ENCODE measurements around the gene WASF1. TPM values are rescaled to one million over a fixed set of nuclear protein-coding genes. Genes with fewer than 3 reads are reported as not detected.
"Not testable (repeated sequence)": the region's sequence is repeated elsewhere in the genome, so short reads cannot be mapped to it uniquely, and the experiment has no call there.

WASF1 gene
- total RNA-seq, 1 donor from 2014 or later = 2.3 TPM

DNA sequence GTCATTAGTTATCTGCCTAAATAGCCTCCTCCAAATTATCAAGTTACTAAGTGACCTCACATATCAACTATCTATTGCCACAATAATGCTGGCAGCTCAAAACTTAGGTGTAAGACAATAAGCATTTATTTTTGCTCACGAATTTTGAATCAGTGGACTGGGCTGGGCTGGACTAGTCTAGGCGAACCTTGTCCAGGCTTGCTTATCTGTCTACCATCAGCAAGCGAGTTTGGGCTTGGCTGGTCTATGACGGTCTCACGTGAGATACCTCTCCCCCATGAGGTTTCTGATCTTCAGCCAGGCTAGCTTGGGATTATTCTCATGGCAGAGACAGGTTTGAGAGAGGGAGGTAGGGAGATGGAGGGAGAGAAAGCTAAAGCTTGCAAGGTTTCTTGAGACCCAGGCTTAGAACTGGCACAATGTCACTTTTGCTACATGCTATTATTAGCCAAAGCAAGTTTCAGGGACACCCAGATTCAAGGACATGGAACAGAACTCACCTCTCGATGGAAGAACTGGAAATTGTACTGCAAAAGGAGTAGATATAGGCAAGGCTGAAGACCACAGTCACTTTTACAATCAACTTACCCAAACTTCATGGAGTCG, 80.9 kb downstream of the WASF1 start:
- intact Hi-C loops (cut with micrococcal nuclease) = no loop called here

GRCh38 chr6:110097443-110097842, 82.0 kb downstream of the WASF1 start:
- Mint-ChIP-seq H3K27ac (no peak overlapping the region), H3K36me3 (ENCODE audit: low read depth) (no peaks in the 10 kb centered on the region), H3K4me3 (no peak overlapping the region), H3K9me3 (no peaks in the 10 kb centered on the region), H3K27me3 (ENCODE audit: insufficient read depth) (peaks cover 6% of the 10 kb centered on the region), H3K4me1 (ENCODE audit: low read depth) (no peaks in the 10 kb centered on the region)
- intact Hi-C loops (cut with micrococcal nuclease) = no loop called here
- no peak for DNase-seq (ENCODE audit: low spot score)

More for the DNA sequence above, 80.9 kb downstream of the WASF1 start:
- no peak for DNase-seq (ENCODE audit: low spot score)
- Mint-ChIP-seq H3K36me3 (ENCODE audit: low read depth) (no peaks in the 10 kb centered on the region), H3K27me3 (ENCODE audit: insufficient read depth) (peaks cover 2% of the 10 kb centered on the region), H3K9me3 (no peaks in the 10 kb centered on the region), H3K27ac (no peak overlapping the region), H3K4me3 (no peak overlapping the region), H3K4me1 (ENCODE audit: low read depth) (no peaks in the 10 kb centered on the region)

DNA sequence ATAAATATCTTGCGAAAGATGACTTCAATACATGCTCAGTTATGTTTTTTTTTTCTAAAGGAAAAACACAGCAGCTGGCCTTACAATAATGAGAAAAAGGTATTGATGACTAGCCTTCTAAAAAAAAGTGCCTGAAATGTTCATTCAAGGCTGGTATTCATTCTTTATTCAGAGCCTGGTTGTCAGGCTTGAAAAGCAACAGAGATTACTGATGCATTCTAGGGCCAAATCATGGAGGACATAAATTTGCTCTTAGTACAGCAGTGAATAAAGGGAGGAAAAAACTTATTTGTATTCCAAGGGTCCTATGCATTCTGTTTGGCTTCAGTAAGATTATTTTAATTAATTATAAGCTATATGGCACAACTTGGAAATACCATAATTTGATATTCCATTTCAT, 83.5 kb downstream of the WASF1 start:
- no peak for DNase-seq (ENCODE audit: low spot score)
- Mint-ChIP-seq H3K4me1 (ENCODE audit: low read depth) (no peaks in the 10 kb centered on the region), H3K27me3 (ENCODE audit: insufficient read depth) (peaks cover 6% of the 10 kb centered on the region), H3K9me3 (no peaks in the 10 kb centered on the region), H3K27ac (no peak overlapping the region), H3K4me3 (no peak overlapping the region), H3K36me3 (ENCODE audit: low read depth) (no peaks in the 10 kb centered on the region)
- intact Hi-C loops (cut with micrococcal nuclease) = no loop called here

GRCh38 chr6:110095101-110095500, 84.4 kb downstream of the WASF1 start:
- Mint-ChIP-seq H3K27me3 (ENCODE audit: insufficient read depth) (peaks cover 7% of the 10 kb centered on the region), H3K36me3 (ENCODE audit: low read depth) (no peaks in the 10 kb centered on the region), H3K27ac (no peak overlapping the region), H3K4me3 (no peak overlapping the region), H3K9me3 (no peaks in the 10 kb centered on the region), H3K4me1 (ENCODE audit: low read depth) (no peaks in the 10 kb centered on the region)
- no peak for DNase-seq (ENCODE audit: low spot score)
- intact Hi-C loops (cut with micrococcal nuclease) = no loop called here

DNA sequence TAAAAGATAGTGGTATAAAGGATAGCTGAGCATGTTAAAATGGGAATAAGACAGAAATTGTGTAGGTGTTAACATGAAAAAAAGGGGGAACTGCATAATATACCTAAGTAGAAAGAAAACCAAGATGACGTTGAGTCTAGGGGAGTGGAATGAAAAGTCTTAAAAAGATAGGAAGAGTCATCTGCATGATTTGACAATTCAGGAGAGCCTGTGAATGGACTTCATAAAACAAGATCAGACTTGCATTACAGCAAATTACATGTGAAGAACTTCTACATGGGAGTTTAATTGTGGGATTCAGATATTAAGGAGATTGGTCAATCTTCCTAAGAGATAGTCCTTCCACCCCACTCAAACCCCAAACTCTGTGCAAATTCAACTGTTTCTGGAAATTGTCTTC, 85.5 kb downstream of the WASF1 start:
- intact Hi-C loops (cut with micrococcal nuclease) = no loop called here
- H3K27me3 Mint-ChIP-seq (ENCODE audit: insufficient read depth) = peaks cover 7% of the 10 kb centered on the region
- H3K4me1 Mint-ChIP-seq (ENCODE audit: low read depth) = no peaks in the 10 kb centered on the region
- no peak overlapping the region for H3K27ac Mint-ChIP-seq
- no peaks in the 10 kb centered on the region for H3K9me3 Mint-ChIP-seq
- no peaks in the 10 kb centered on the region for H3K36me3 Mint-ChIP-seq (ENCODE audit: low read depth)
- no peak for DNase-seq (ENCODE audit: low spot score)
- H3K4me3 Mint-ChIP-seq = no peak overlapping the region

GRCh38 chr6:110090876-110091275, 88.6 kb downstream of the WASF1 start:
- intact Hi-C loops (cut with micrococcal nuclease) = no loop called here
- no peaks in the 10 kb centered on the region for H3K9me3 Mint-ChIP-seq
- DNase-seq (ENCODE audit: low spot score) = no peak
- H3K27me3 Mint-ChIP-seq (ENCODE audit: insufficient read depth) = peaks cover 5% of the 10 kb centered on the region
- no peak overlapping the region for H3K4me3 Mint-ChIP-seq
- H3K27ac Mint-ChIP-seq = no peak overlapping the region
- no peaks in the 10 kb centered on the region for H3K36me3 Mint-ChIP-seq (ENCODE audit: low read depth)
- H3K4me1 Mint-ChIP-seq (ENCODE audit: low read depth) = no peaks in the 10 kb centered on the region

DNA sequence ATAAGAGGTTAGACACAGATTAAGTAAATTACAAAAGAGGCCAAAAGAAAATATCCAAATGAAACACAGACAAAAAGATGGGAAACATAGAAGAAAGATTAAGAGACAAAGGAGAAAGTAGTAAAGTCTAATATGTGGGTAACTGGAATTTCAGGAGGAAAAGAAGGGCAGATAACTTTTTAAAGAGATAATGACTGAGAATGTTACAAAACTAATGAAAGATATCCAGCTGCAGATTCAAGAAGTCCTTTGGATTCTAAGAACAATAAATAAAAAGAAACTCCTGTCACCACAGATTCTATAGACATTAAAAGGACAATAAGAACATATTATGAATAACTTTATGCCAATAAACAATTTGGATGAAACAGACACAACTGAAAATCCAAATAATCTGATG, 90.1 kb downstream of the WASF1 start:
- Mint-ChIP-seq H3K36me3 (ENCODE audit: low read depth) (no peaks in the 10 kb centered on the region), H3K4me3 (no peak overlapping the region), H3K27ac (no peak overlapping the region), H3K27me3 (ENCODE audit: insufficient read depth) (peaks cover 5% of the 10 kb centered on the region), H3K4me1 (ENCODE audit: low read depth) (no peaks in the 10 kb centered on the region), H3K9me3 (no peaks in the 10 kb centered on the region)
- no peak for DNase-seq (ENCODE audit: low spot score)
- intact Hi-C loops (cut with micrococcal nuclease) = no loop called here

DNA sequence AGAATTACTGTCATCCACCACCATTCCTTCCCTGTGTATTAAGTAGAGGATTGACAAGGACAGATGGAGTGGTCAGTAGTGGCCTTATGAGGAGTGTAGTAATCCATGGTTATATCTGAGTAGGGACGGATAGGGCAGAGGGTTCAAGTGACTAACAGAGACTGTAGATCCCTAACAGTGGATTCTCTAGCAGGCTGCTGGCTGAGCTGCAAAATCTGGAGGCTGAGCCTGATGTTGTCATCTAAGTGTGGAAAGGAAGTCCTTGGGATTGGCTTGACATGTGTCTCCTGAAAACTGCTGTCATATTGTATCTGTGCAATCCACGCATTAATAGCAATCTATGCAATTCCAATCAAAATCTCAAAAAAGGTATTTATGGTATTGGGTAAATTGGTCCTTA, 94.2 kb downstream of the WASF1 start:
- Mint-ChIP-seq H3K4me1 (ENCODE audit: low read depth) (no peaks in the 10 kb centered on the region), H3K27me3 (ENCODE audit: insufficient read depth) (peaks cover under 1% of the 10 kb centered on the region), H3K4me3 (no peak overlapping the region), H3K27ac (no peak overlapping the region), H3K9me3 (no peaks in the 10 kb centered on the region), H3K36me3 (ENCODE audit: low read depth) (no peaks in the 10 kb centered on the region)
- intact Hi-C loops (cut with micrococcal nuclease) = no loop called here
- no peak for DNase-seq (ENCODE audit: low spot score)

GRCh38 chr6:110083875-110084585, 95.4 kb downstream of the WASF1 start:
- H3K27me3 Mint-ChIP-seq (ENCODE audit: insufficient read depth) = no peaks in the 10 kb centered on the region
- H3K4me1 Mint-ChIP-seq (ENCODE audit: low read depth) = no peaks in the 10 kb centered on the region
- H3K4me3 Mint-ChIP-seq = no peak overlapping the region
- DNase-seq (ENCODE audit: low spot score) = no peak
- intact Hi-C loops (cut with micrococcal nuclease) = no loop called here
- no peaks in the 10 kb centered on the region for H3K36me3 Mint-ChIP-seq (ENCODE audit: low read depth)
- H3K27ac Mint-ChIP-seq = no peak overlapping the region
- no peaks in the 10 kb centered on the region for H3K9me3 Mint-ChIP-seq

GRCh38 chr6:110075406-110075805, 104.1 kb downstream of the WASF1 start:
- no peak overlapping the region for H3K27ac Mint-ChIP-seq
- H3K36me3 Mint-ChIP-seq (ENCODE audit: low read depth) = no peaks in the 10 kb centered on the region
- peaks cover 17% of the 10 kb centered on the region for H3K27me3 Mint-ChIP-seq (ENCODE audit: insufficient read depth)

GRCh38 chr6:110073474-110073873, 106.0 kb downstream of the WASF1 start:
- H3K9me3 Mint-ChIP-seq; H3K36me3 Mint-ChIP-seq (ENCODE audit: low read depth); H3K4me3 Mint-ChIP-seq; intact Hi-C loops (cut with micrococcal nuclease); H3K27ac Mint-ChIP-seq; H3K4me1 Mint-ChIP-seq (ENCODE audit: low read depth); DNase-seq (ENCODE audit: low spot score): not testable (repeated sequence)
- peaks cover 19% of the 10 kb centered on the region for H3K27me3 Mint-ChIP-seq (ENCODE audit: insufficient read depth)

More at GRCh38 chr6:110075406-110075805, 104.1 kb downstream of the WASF1 start:
- Mint-ChIP-seq H3K4me1 (ENCODE audit: low read depth) (no peaks in the 10 kb centered on the region), H3K9me3 (no peaks in the 10 kb centered on the region), H3K4me3 (no peak overlapping the region)
- no peak for DNase-seq (ENCODE audit: low spot score)
- intact Hi-C loops (cut with micrococcal nuclease) = no loop called here

- Mint-ChIP-seq H3K27me3 (ENCODE audit: insufficient read depth) (peaks cover 17% of the 10 kb centered on the region), H3K4me1 (ENCODE audit: low read depth) (no peaks in the 10 kb centered on the region), H3K27ac (no peak overlapping the region), H3K4me3 (no peak overlapping the region), H3K9me3 (no peaks in the 10 kb centered on the region), H3K36me3 (ENCODE audit: low read depth) (no peaks in the 10 kb centered on the region)
- intact Hi-C loops (cut with micrococcal nuclease) = no loop called here
- no peak for DNase-seq (ENCODE audit: low spot score)
Observed at GRCh38 chr6:110068592-110068967, 110.9 kb downstream of the WASF1 start.

- Mint-ChIP-seq H3K9me3 (no peaks in the 10 kb centered on the region), H3K36me3 (ENCODE audit: low read depth) (no peaks in the 10 kb centered on the region), H3K27me3 (ENCODE audit: insufficient read depth) (peaks cover 13% of the 10 kb centered on the region), H3K4me1 (ENCODE audit: low read depth) (no peaks in the 10 kb centered on the region), H3K4me3 (no peak overlapping the region), H3K27ac (no peak overlapping the region)
- intact Hi-C loops (cut with micrococcal nuclease) = no loop called here
- no peak for DNase-seq (ENCODE audit: low spot score)
Observed at GRCh38 chr6:110067837-110068591, 111.5 kb downstream of the WASF1 start.

All from activated T-helper 1 cell treated with anti-CD3 and anti-CD28 coated beads, Interleukin-12 subunit alpha, Interleukin-12 subunit beta, Interleukin-2, Interleukin-4 antibody, amounts not matched to agents 30 ng/mL and 10 ng/mL and 1 ng/mL, durations not matched to agents 14 hours and 24 hours and 36 hours (primary cell).